Activated naive CD4-positive, alpha-beta T cell treated with anti-CD3 and anti-CD28 coated beads, Interleukin-2, amount 50 U/mL, for 16 hours (primary cell): Measurements from ENCODE around the gene CDKN2AIP.
"Not testable (repeated sequence)": the region's sequence is repeated elsewhere in the genome, so short reads cannot be mapped to it uniquely, and the experiment has no call there.

Experiments used
- DNase-seq: peaks from one replicate; pipeline ENCODE4 v3.0.0-alpha.2; 2020

Gene CDKN2AIP

GRCh38 chr4:183416879-183417755 lies 27.3 kb upstream of the CDKN2AIP start:
- no peak for DNase-seq

DNA sequence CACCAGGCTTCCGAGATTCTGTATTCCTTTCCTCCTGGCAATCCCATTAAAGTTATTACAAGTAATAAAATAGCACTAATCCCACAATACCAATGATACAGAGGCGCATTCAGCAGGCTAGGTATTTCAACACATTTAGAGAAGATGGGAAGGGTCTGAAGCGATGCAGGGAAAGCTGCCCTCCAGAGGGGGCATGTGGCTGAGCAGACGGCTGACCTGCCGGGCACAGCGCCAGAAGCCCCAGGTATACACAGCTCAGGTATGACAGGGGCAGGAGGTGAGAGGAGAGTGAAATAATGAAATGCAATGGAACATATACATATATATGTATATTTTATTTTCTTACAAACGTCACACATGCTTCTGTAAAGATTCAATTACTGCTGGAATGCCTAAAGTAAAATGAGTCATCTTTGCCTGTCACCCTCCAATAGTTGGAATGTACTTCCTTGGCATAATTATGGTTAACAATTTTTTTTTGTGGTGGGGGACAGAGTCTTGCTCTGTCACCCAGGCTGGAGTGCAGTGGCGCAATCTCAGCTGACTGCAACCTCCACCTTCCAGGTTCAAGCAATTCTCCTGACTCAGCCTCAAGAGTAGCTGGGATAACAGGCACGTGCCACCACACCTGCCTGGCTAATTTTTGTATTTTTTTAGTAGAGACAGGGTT lies 21.3 kb upstream of the CDKN2AIP start:
- no peak for DNase-seq

GRCh38 chr4:183424109-183424744 lies 20.2 kb upstream of the CDKN2AIP start:
- DNase-seq, result no peak

DNA sequence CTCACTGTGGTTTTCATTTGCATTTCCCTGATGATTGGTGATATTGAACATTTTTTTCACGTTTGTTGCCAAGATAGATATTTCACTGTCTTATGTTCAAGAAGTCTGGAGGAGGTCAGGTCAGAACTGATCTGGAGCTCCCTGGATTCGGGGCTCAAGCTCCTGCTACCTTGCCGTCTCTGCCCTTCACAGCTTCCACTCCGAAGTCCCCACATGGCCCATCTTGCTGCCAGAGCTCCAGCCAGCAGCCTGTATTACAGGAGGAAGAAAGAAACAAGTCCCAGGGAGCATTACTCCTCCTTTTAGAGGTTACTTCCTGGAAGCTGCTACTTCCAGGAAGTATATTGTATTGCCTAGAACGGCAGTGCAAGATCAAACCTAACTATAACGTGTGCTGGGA lies 17.9 kb upstream of the CDKN2AIP start:
- DNase-seq, result no peak

DNA sequence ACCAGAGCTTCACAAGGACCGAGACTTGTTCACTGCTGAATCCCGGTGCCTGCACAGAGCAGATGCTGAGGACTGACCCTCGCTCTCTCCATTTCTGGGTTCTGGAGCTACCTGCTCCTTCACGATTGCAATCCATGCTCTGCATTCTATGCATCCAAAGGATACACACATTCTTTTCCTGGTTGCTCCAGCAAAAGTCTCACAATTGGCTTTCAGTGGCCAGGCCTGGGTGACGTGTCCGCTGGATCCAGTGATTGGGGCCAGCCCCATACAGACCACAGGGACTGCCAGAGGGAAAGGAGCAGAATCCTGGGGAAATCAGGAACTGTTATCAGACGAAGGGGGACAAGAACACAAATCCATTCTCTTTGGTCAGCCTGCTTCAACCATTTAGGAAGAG lies 14.9 kb upstream of the CDKN2AIP start:
- no peak for DNase-seq

- DNase-seq, result no peak
Observed at GRCh38 chr4:183430317-183430993, 14.0 kb upstream of the CDKN2AIP start.

- no peak for DNase-seq
Observed at GRCh38 chr4:183430994-183431347, 13.5 kb upstream of the CDKN2AIP start.

GRCh38 chr4:183431614-183432013 lies 12.8 kb upstream of the CDKN2AIP start:
- no peak for DNase-seq

GRCh38 chr4:183433183-183433582 lies 11.3 kb upstream of the CDKN2AIP start:
- DNase-seq, result not testable (repeated sequence)

- no peak for DNase-seq
Observed at GRCh38 chr4:183434264-183434663, 10.2 kb upstream of the CDKN2AIP start.

- DNase-seq, result no peak
Observed at GRCh38 chr4:183434666-183435190, 9.7 kb upstream of the CDKN2AIP start.

DNA sequence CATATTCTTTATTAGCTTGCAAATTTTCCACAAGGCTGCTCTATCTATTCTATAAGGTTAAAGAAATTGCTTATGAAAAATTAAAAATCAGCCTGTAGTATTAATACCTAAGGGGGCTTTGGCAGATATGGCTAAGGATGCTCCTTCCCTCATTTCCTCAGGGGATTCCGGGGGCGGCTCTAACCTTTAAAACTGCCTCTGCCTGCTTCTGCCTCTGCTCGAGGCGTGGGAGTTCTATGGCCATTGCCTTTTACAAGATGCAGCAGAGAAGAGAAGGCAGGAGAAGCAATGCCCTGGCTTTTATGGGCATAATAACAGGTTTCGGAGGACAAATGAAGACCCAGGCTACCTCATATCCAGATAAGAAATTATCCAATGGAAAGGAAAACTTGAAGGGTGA lies 8.6 kb upstream of the CDKN2AIP start:
- DNase-seq, result no peak

GRCh38 chr4:183436417-183436816 lies 8.0 kb upstream of the CDKN2AIP start:
- no peak for DNase-seq

DNA sequence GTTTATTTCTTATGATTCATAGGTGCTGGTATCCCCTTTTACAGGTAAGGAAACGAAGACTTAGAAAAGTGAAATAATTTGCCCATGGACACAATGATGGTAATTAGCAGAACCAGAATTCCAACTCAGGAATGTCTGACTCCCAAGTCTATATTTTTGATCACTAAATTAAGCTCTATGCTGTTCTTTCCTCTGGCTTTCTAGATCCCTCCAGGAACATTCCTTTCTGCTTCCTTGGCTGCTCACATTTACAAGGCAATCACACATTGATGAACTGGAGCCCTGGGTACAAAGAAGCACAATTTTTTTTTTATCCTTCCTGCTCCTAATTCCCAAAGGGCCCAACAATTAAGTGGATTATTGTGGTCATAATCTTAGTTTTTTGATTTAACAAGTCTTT lies 7.0 kb upstream of the CDKN2AIP start:
- DNase-seq, result no peak

GRCh38 chr4:183438458-183439113 lies 5.8 kb upstream of the CDKN2AIP start:
- DNase-seq, result no peak

GRCh38 chr4:183441276-183441675 lies 3.2 kb upstream of the CDKN2AIP start:
- DNase-seq, result no peak

DNA sequence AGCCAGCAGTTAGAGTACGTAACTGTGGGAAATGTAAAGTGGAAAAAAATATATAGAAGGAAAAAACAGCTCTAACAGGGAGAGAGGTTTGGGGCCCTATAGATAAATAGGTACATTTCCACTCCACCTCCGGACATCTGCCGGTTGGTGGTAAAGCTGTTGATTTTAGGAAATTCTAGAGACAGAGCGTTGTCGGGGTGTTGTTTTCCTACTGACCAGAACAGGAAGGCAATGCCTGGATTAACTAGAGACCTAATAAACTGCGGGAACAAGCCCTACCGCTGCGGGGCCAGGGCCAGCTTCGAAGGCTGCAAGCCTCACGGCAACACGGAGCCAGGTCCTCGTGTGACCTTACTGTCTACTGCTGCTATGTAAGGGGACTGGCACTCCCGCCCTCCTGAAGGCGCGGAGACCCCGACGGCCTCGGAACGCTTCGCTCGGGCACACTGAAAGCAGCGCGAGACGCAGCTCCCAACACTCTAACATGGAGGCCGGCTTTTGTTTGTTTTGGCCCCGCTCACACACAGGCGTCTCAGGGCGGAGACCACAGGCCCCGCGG lies 702 bp upstream of the CDKN2AIP start:
- DNase-seq, result peak; percentile 45

- DNase-seq, result no peak
Observed at GRCh38 chr4:183445097-183445428, 627 bp downstream of the CDKN2AIP start.

- DNase-seq, result no peak
Observed at GRCh38 chr4:183447646-183448045, 3.2 kb downstream of the CDKN2AIP start.

- no peak for DNase-seq
Observed at GRCh38 chr4:183448436-183448835, 4.0 kb downstream of the CDKN2AIP start.

DNA sequence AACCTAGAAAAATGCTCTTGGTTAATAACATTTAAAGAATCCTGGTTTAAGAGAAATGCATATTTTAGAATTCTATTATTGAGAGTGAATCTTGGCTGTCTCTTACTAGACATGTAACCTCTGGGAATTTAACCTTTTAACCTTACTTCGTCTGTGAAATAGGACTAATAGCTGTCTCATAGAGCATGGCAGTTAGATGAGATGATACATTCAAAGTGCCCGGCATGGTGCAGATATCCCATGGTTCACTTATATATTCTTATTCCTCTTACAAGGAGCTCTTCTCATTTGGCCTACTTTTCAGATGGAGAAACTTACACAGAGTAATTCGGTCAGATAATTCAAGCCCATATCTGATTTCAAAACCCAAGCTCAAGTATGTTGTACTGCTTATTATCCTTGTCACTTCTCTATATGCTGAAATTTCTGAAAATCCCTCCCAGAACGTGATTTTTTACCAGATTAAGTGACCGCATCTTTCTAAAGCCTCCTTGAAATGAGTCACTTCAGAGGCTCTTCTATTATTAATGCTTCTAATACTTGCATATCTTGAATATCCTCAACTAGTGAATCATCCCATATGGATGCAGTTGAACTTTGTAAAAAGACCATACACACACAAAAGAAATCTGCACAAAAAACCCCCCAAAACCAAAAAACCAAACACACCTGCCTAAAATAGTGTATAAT lies 4.9 kb downstream of the CDKN2AIP start:
- DNase-seq, result no peak

DNA sequence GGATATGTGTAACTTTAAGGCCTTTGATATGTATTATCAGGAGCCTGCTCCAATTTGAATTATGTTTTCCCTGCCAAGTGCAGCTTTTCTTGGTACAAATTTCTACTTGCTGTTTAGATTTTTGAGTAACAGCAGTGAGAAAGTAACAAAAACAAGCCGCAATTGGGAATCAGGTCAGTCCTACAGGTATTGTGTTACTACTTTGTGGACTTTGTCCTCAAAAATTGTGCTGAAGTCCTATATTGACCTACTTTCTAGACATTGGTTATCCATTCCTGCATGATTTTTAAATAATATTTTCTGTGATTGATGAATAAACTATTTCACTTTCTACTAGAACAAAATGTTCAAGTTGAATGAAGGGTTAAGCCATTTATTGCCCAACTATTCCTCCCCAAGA lies 5.7 kb downstream of the CDKN2AIP start:
- DNase-seq, result no peak
